GM20431 (cell line): ENCODE data around the gene FAM107A.

Source experiments
- in situ Hi-C: fragments of 300-500 bp; cut with MseI, MboI; formaldehyde crosslinking; loops from one replicate; pipeline ENCODE4 v1.15.0; 2020; ENCODE audit warnings: low sequenced_read_pairs; ENCODE audit not compliant: unreplicated experiment

The FAM107A gene

DNA sequence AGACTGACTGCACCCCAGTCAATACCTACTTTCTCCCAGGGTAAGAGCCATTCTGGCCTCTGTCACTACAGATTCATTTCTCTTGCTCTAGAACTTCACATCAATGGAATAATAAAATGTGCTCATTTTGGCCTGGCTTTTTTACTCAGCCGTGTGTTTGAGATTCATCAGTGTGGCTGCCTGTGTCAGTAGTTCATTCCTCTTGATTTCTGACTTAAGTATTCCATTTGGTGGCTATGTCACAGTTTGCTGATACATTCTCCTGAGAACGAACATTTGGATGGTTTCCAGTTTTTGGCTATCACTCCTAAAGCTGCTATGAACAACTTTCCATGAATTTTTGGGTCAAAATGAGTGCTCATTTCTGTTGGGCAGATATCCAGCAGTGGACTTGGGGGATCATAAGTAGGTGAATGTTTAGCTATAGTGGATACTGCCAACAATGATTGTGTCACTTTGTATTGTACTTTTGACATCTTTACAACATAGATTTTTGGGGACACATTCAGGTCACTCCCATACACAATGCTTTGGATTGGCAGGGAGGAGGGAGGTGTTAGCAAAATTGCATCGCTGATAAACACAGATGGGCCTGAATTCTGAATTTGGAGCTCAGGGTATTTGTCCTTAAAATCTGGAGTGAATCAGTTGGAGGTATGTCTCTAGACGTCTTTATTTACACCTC, 19.8 kb upstream of the FAM107A start:
- in situ Hi-C loops = no loop called here

DNA sequence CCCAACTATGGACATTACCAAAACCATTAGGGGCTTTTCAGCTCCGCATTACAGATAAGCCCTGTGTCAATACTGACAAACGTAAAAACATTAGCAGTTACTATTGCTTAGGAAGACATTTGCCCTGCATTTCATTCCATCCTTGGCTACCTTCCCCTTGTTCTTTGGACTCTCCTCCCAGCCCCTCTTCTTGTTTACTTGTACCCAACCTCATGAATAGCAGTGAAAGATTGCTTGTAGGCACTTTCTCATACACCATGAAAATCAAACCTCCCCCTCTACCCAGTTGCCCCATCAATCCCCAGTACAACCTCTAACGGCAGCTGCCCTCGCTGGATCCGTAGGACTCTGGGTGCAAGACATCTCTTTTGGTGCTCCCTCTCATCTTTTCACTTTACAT, 16.9 kb upstream of the FAM107A start:
- in situ Hi-C loops = no loop called here

DNA sequence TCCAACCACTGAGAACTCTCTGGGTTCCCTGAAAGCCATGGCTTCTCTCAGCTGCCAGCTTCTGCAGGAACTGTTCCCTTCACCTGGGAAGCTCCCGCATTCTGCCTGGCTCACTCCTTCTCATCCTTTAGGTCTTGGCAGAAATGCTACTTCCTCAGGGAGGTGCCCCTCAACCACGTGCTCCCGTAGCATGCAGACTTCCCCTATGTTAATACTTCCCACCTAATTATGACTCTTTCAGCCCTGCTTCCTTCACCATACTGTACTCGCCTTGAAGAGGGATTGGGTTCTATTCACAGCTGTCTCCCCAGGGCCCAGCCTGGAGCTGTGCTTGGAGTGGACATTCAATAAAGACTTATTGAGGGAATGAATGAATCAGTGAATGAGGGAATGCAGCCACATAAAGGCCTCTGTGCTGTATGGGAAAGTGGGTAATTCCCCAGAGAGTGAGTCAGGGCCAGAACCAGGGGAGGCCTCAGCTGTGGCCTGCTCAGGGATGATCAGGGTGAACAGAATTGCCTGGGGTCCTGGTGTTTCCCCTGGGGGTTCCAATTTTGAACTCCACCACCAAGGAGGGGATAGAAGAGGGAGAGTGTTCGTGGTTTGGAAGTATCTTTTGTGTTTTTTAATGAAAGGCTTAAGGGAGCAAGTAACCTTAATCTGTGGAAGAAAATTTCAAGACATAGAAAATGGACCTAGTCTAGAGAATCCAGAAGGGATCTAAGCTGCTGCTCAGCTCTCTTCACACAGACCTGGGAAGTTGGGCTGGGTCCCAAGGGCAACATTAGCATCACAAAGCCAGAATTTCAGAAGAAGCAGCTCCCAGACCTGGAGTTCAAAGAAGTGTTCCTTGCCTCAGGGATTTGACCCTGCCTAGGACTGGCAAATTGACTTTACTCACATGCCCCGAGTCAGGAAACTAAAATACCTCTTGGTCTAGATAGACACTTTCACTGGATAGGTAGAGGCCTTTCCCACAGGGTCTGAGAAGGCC, 14.6 kb upstream of the FAM107A start:
- in situ Hi-C loops = no loop called here

- in situ Hi-C loops = no loop called here
Observed at GRCh38 chr3:58588030-58588614, 10.9 kb upstream of the FAM107A start.

- in situ Hi-C loops = no loop called here
Observed at GRCh38 chr3:58586776-58587192, 9.6 kb upstream of the FAM107A start.

DNA sequence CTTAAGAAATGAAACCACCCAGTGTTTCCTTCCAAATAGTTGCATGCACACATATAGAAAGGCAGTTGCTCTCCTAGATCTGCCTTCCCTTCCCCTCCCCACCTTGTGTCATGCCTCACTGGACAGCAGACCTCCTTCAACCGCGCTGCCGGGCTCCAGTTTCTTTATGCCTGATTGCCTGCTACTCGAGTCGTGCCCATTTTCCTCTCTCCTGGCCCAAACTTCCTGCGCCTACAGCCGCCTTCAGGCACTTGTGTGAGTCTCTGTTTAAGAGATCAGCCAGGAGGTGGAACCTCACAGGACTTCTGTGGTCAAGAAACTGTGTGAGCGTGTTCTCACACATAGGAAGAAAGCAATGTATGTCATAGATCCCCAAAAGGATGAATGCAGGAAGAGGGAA, 8.8 kb upstream of the FAM107A start:
- in situ Hi-C loops = no loop called here

GRCh38 chr3:58585005-58585786, 8.0 kb upstream of the FAM107A start:
- in situ Hi-C loops = no loop called here

GRCh38 chr3:58584690-58585004, 7.5 kb upstream of the FAM107A start:
- in situ Hi-C loops = no loop called here

DNA sequence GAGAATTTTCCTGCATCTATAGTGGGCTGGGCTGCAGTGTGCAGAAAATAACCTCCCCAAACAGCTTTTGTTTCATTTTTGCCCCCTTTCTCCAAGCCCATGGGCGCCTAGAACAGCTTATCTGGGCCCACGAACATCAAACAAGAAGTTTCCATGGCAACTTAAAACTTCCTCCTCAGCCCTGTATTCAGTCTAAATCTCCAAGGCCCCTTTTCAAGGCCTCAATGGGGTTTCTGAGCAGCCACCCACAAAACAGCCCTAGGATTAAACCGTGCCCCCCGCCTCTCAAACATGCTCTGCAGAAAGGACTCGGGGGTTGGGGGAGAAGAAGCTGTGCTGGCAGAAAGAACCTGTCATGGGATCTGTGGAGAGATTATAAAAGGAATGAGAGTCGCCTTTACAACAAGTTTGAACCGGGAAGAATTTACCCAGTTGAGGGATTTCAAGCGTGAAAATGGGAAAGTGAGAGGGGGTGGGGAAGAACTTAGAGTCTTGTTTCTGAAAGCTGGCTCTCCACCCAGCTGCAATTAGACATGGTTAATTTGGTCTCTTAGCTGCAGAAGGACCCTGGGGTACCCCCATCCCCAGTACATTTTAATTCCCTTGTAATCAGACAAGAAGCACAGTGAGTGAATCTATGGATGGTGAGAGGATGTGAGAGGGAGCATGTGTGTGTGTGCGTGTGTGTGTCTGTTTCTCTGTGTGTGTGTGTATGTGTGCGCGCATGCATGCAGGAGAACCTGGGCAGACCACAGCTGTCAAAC, 4.3 kb upstream of the FAM107A start:
- in situ Hi-C loops = no loop called here

GRCh38 chr3:58580826-58581327, 3.7 kb upstream of the FAM107A start:
- in situ Hi-C loops = no loop called here

DNA sequence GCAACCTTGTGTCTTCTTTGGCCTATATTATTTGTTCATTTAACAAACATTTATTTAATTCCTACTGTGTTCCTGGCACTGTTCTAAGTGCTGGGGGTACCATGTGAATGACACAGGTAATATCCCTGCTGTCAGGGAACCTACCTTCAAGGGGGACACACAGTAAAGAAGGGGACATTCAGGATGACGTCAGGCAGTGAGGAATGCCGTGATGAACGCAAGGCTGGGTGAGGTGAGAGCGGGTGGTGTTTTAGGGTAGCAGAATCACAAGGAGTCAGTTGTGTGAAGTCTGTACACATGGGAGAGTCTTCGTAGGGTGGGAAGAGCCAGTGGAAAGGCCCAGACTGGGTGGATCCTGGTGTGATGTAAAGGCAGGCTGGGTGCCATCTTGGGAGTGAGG, 1.7 kb upstream of the FAM107A start:
- in situ Hi-C loops = loop anchor here (10.0 kb wide), 1 partner anchor 46 kb away; no protein-coding TSS in a partner anchor

DNA sequence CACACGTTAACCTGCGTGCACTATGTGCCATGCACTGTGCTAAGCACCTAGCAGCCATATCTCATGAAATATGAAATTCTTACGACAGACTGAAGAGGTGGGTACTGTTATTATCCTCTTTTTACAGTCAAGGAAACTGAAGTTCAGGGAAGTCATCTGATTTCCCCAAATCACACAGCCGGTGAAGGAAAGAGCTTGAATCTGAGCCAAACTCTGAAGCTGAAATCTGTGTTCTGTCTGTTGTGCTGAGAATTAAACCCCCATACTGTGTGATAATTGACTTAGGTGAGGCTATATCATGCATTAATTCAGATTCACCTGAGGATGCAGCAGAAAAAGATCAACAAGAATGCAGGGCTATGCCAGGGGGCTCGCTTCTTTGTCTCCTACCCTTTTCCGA, 475 bp downstream of the FAM107A start:
- in situ Hi-C loops = loop anchor here (10.0 kb wide), 1 partner anchor 48 kb away; no protein-coding TSS in a partner anchor

GRCh38 chr3:58575971-58576652, 1.1 kb downstream of the FAM107A start:
- in situ Hi-C loops = loop anchor here (10.0 kb wide), 1 partner anchor 49 kb away; no protein-coding TSS in a partner anchor

GRCh38 chr3:58574682-58575081, 2.5 kb downstream of the FAM107A start:
- in situ Hi-C loops = loop anchor here (10.0 kb wide), 1 partner anchor 50 kb away; no protein-coding TSS in a partner anchor

GRCh38 chr3:58574106-58574505, 3.1 kb downstream of the FAM107A start:
- in situ Hi-C loops = loop anchor here (10.0 kb wide), 1 partner anchor 51 kb away; no protein-coding TSS in a partner anchor

GRCh38 chr3:58573640-58574039, 3.6 kb downstream of the FAM107A start:
- in situ Hi-C loops = loop anchor here (10.0 kb wide), 1 partner anchor 51 kb away; no protein-coding TSS in a partner anchor

DNA sequence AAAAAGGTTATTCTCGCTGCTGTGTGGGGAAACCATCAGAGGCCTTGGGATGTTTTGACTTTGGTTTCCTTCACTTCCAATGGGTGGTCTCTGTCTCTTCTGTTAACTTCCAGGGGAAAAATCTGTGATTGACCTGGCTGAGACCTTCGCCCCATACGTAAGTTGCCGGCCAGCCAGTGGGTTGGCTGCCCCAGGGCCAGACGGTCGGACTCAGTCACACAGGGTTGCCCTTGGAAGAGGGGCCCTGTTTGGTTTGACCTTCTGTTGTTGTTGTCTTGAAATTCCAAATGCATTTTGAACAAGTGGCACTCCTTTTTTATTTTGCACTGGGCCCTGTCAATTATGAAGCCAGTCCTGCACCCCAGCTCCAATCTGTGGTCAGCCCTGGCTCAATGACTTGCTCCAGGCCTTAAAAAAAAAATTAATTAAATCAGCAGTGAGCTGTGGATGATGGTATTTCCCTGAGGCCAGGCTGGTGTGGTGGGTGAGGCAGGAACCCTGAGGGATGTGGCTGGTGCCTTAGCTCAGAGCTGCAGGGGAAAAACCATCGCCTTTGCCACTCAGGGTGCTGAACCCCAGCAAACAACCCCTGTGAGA, 4.5 kb downstream of the FAM107A start:
- in situ Hi-C loops = loop anchor here (10.0 kb wide), 1 partner anchor 52 kb away; no protein-coding TSS in a partner anchor
